ENCODE measurements around the gene APC2.
"Not testable (repeated sequence)": the region's sequence is repeated elsewhere in the genome, so short reads cannot be mapped to it uniquely, and the experiment has no call there.

APC2 gene

GRCh38 chr19:1495051-1495798 is 45.3 kb downstream of the APC2 start:
- DNase-seq (ENCODE audit: low read depth, low spot score) = no peak

- peak; percentile 72 for DNase-seq (ENCODE audit: low read depth, low spot score)
Measured at GRCh38 chr19:1495799-1496713, 46.1 kb downstream of the APC2 start.

- DNase-seq (ENCODE audit: low read depth, low spot score) = no peak
Measured at GRCh38 chr19:1496714-1497577, 47.0 kb downstream of the APC2 start.

- DNase-seq (ENCODE audit: low read depth, low spot score) = no peak
Measured at GRCh38 chr19:1497578-1498235, 47.8 kb downstream of the APC2 start.

GRCh38 chr19:1499231-1499630 is 49.3 kb downstream of the APC2 start:
- DNase-seq (ENCODE audit: low read depth, low spot score) = not testable (repeated sequence)

GRCh38 chr19:1501200-1501595 is 51.3 kb downstream of the APC2 start:
- DNase-seq (ENCODE audit: low read depth, low spot score) = no peak

- no peak for DNase-seq (ENCODE audit: low read depth, low spot score)
Measured at GRCh38 chr19:1502433-1503088, 52.6 kb downstream of the APC2 start.

GRCh38 chr19:1503089-1503924 is 53.4 kb downstream of the APC2 start:
- DNase-seq (ENCODE audit: low read depth, low spot score) = peak; percentile 74

- DNase-seq (ENCODE audit: low read depth, low spot score) = no peak
Measured at GRCh38 chr19:1503925-1504773, 54.2 kb downstream of the APC2 start.

- DNase-seq (ENCODE audit: low read depth, low spot score) = no peak
Measured at GRCh38 chr19:1505012-1505411, 55.1 kb downstream of the APC2 start.

- DNase-seq (ENCODE audit: low read depth, low spot score) = no peak
Measured at GRCh38 chr19:1505991-1506881, 56.3 kb downstream of the APC2 start.

GRCh38 chr19:1507192-1507660 is 57.3 kb downstream of the APC2 start:
- no peak for DNase-seq (ENCODE audit: low read depth, low spot score)

- peak; percentile 98 for DNase-seq (ENCODE audit: low read depth, low spot score)
Measured at GRCh38 chr19:1507763-1508506, 58.0 kb downstream of the APC2 start.

- no peak for DNase-seq (ENCODE audit: low read depth, low spot score)
Measured at GRCh38 chr19:1508507-1508856, 58.6 kb downstream of the APC2 start.

- DNase-seq (ENCODE audit: low read depth, low spot score) = no peak
Measured at GRCh38 chr19:1509602-1510441, 59.9 kb downstream of the APC2 start.

- no peak for DNase-seq (ENCODE audit: low read depth, low spot score)
Measured at GRCh38 chr19:1510442-1510806, 60.5 kb downstream of the APC2 start.

All from ELF-1 (cell line).